GM12864 (cell line): ENCODE results near the gene CPVL.

Experiments used
- DNase-seq: peaks from one replicate; pipeline ENCODE4 v3.0.0-alpha.2; 2011; ENCODE audit warnings: low read depth
- H3K4me3 ChIP-seq: 2 replicates; pipeline ENCODE4 v1.5.1; 2011; ENCODE audit warnings: mild to moderate bottlenecking, low read depth, low read length, control low read depth
- CTCF ChIP-seq: IDR thresholded peaks from 2 replicates; pipeline ENCODE4 v1.5.1; 2011; ENCODE audit warnings: low read depth, mild to moderate bottlenecking, moderate library complexity, low read length, control low read depth, inconsistent platforms; ENCODE audit errors: missing control alignments

CPVL gene

DNA sequence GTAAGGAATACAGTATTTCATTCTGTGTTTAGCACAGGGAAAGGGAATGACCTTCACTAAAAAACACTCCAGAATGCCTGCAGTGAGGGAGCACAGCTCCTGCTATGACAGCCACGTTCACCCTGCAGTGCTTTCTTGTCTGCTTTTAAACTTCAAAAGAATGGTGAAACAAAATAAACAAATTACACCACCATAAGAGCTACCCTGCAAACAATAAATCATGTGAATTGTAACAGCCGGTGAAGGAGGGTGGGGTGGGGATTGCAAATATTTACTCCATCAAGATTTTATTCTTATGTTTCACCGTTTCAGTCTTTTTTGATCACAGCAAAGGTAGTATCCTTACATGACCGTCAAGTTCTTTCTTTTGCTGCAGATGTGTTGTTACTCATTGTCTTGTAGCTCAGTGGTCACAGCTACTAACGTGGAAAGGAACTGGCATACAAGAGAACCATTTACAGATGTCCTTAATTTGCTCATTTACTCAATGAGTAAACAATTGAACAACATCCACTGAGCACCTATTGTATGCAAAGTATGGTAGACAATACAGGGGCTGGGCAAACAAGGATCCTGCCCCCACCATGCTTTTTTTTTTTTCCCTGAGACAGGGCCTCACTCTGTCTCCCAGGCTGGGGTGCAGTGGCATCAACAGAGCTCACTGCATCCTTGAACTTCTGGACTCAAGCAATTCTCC is 44.2 kb upstream of the CPVL start:
- TF ChIP-seq CTCF, result no peak
- no peak for DNase-seq
- no peak overlapping the region for H3K4me3 ChIP-seq

- DNase-seq, result no peak
- no peak overlapping the region for H3K4me3 ChIP-seq
These were observed 43.4 kb upstream of the CPVL start for GRCh38 chr7:29189743-29190201.

GRCh38 chr7:29185613-29186012 is 39.3 kb upstream of the CPVL start:
- DNase-seq, result no peak
- H3K4me3 ChIP-seq, result no peak overlapping the region
- no peak for TF ChIP-seq CTCF

More at GRCh38 chr7:29189743-29190201, 43.4 kb upstream of the CPVL start:
- TF ChIP-seq CTCF, result peak; percentile 88

- no peak overlapping the region for H3K4me3 ChIP-seq
- DNase-seq, result no peak
- no peak for TF ChIP-seq CTCF
These were observed 38.3 kb upstream of the CPVL start for GRCh38 chr7:29184599-29184998.

DNA sequence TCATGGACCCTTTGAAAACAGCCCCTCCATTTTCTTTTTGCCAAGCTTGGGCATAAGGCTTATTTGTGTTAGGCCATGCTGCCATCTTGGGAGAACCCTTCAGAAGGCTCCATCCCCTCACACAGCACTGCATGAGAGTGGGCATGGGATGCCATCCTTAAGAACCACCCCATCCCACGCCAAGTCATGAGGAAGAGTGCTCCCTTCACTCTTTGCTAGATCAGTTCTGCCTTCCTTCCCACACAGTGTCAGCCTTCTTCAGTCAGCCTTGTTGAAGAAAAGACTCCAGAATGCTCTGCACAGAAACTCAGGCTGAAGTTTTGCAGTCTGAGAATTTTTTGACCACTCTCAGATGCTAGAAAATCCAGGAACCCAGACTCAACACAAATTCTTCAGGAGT is 32.8 kb upstream of the CPVL start:
- no peak for DNase-seq
- no peak overlapping the region for H3K4me3 ChIP-seq
- TF ChIP-seq CTCF, result no peak

DNA sequence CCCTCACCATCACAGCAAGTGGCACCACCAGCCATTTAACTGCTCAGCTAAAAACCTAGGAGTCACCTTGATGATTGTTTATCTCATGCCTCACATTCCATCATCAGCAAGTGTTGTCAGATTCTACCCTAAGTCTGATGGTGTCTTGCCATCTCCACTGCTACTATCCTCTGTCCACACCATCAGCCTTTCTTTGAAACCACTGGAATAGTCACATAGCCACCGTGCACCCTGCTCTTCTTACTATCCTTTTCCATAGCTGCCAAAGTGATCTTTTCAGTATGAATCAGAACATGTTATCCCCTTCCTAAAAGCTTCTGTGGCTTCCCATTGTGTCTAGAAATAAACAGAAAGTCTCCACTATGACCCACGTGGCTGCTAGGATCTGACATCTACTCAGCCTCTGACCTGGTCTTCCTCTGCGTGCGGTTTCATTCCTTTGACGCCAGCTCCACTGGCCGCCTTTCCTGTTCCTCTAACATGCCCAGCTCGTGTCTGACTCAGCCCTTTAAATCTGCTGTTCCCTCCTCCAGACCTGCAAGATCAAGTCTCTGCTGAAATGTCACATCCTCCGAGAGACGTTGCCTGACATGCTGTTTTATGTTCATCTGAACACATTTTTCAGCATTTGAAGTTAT is 31.7 kb upstream of the CPVL start:
- no peak for TF ChIP-seq CTCF
- H3K4me3 ChIP-seq, result no peak overlapping the region
- no peak for DNase-seq

DNA sequence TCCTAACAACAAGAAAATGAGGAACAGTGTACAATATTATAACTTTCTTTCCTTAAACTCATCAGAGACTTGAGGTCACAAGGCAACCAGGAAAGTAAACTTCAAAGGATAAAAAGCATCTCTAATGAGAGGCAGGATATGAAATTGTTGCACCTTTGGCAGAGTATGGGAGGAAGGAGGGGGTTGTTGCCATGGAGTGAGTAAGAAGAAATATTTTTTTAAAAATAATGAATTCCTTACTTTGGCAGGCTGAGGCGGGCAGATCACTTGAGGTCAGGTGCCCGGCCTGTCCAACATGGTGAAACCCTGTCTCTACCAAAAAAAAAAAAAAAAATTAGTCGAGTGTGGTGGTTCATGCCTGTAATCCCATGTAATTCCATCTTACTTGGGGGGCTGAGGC is 27.1 kb upstream of the CPVL start:
- no peak overlapping the region for H3K4me3 ChIP-seq
- DNase-seq, result no peak
- TF ChIP-seq CTCF, result no peak
